Right cardiac atrium (tissue), 5 donors: ENCODE results near the gene ARL13A. TPM values are rescaled to one million over a fixed set of nuclear protein-coding genes. Genes with fewer than 3 reads are reported as not detected.

Source experiments
- polyA plus RNA-seq: library from polyadenylated mRNA; stranded (reverse); fragments of 200-250 nt; gene quantifications from one replicate; pipeline ENCODE4 v1.2.3, GENCODE V29; 2013
- total RNA-seq, 4 donors: library from RNA; stranded (reverse); fragmentation: NEBNext Ultra II Directional; extraction: Animal tissue kit (Norgen Biotek cat#: 25700); gene quantifications; one replicate each; pipeline ENCODE4 v1.2.1, GENCODE V29; 2021
- donor health status: healthy with polysubstance abuse.
- donor health status: DM: no; HTN: yes; CAD: no.
- donor health status: DM: no; HTN: no; CAD: no.
- donor health status: DM: no; HTN: yes; CAD: no; lungs with severe emphysema.
- donor health status: DM: yes; HTN: yes; CAD: no.

The ARL13A gene
- total and polyA plus RNA-seq, 5 donors: not detected

Other genes starting within 250 kb of the ARL13A start
- 1 to 10 TPM; 3.2 to 6.7 (median 4.9) TPM for gene SYTL4, start 237.6 kb upstream of the ARL13A start, total RNA-seq
- gene SYTL4, start 237.6 kb upstream of the ARL13A start, polyA plus RNA-seq: 3.4 TPM
- 10 to 100 TPM in 1 of 4 donors, 1 to 10 TPM in 3; 5.8 to 10.9 (median 8.0) TPM for gene CSTF2, start 149.3 kb upstream of the ARL13A start, total RNA-seq
- 4.1 TPM for gene CSTF2, start 149.3 kb upstream of the ARL13A start, polyA plus RNA-seq
- gene NOX1, start 95.3 kb upstream of the ARL13A start, total RNA-seq: not detected
- gene NOX1, start 95.3 kb upstream of the ARL13A start, polyA plus RNA-seq: not detected
- not detected for gene XKRX, start 40.8 kb upstream of the ARL13A start, total RNA-seq
- not detected for gene XKRX, start 40.8 kb upstream of the ARL13A start, polyA plus RNA-seq
- 10 to 100 TPM; 19.4 to 22.6 (median 21.0) TPM for gene TRMT2B, start 82.4 kb downstream of the ARL13A start, total RNA-seq
- gene TRMT2B, start 82.4 kb downstream of the ARL13A start, polyA plus RNA-seq: 14.7 TPM
- under 1 TPM; 0.23 to 0.50 (median 0.33) TPM for gene TMEM35A, start 109.2 kb downstream of the ARL13A start, total RNA-seq
- 0.66 TPM for gene TMEM35A, start 109.2 kb downstream of the ARL13A start, polyA plus RNA-seq
- gene CENPI, start 128.5 kb downstream of the ARL13A start, total RNA-seq: under 1 TPM; 0.31 to 0.85 (median 0.58) TPM
- 0.38 TPM for gene CENPI, start 128.5 kb downstream of the ARL13A start, polyA plus RNA-seq